ENCODE data around the gene ATXN7L1. TPM values are rescaled to one million over a fixed set of nuclear protein-coding genes. Genes with fewer than 3 reads are reported as not detected.

ATXN7L1 gene
- total RNA-seq, 1 donor from 2014 or later, result 2.4 TPM

- FAIRE-seq (no peak), DNase-seq (ENCODE audit: low read depth) (peak; percentile 6)
- H3K27me3 ChIP-seq (ENCODE audit: control insufficient read depth, insufficient read depth, low read length), result no peaks in the 10 kb centered on the region
- TF ChIP-seq CTCF (IDR thresholded peaks at IDR 0.05; ENCODE audit: insufficient read depth, low read length, severe bottlenecking), result no peak
- H3K4me3 ChIP-seq (ENCODE audit: low read depth, low read length), result no peak overlapping the region
- H3K36me3 ChIP-seq (ENCODE audit: control insufficient read depth, insufficient read depth, low read length), result no peaks in the 10 kb centered on the region
Observed at GRCh38 chr7:105916603-105917002, 40.2 kb upstream of the ATXN7L1 start.

GRCh38 chr7:105913947-105914346 lies 37.5 kb upstream of the ATXN7L1 start:
- Histone ChIP-seq H3K4me3 (ENCODE audit: low read depth, low read length) (no peak overlapping the region), H3K27me3 (ENCODE audit: control insufficient read depth, insufficient read depth, low read length) (no peaks in the 10 kb centered on the region), H3K36me3 (ENCODE audit: control insufficient read depth, insufficient read depth, low read length) (no peaks in the 10 kb centered on the region)
- no peak for TF ChIP-seq CTCF (IDR thresholded peaks at IDR 0.05; ENCODE audit: insufficient read depth, low read length, severe bottlenecking)
- no peak for DNase-seq (ENCODE audit: low read depth)
- FAIRE-seq, result no peak

GRCh38 chr7:105911961-105912575 lies 35.7 kb upstream of the ATXN7L1 start:
- TF ChIP-seq CTCF (IDR thresholded peaks at IDR 0.05; ENCODE audit: insufficient read depth, low read length, severe bottlenecking), result no peak
- Histone ChIP-seq H3K27me3 (ENCODE audit: control insufficient read depth, insufficient read depth, low read length) (no peaks in the 10 kb centered on the region), H3K4me3 (ENCODE audit: low read depth, low read length) (no peak overlapping the region), H3K36me3 (ENCODE audit: control insufficient read depth, insufficient read depth, low read length) (no peaks in the 10 kb centered on the region)
- FAIRE-seq (no peak), DNase-seq (ENCODE audit: low read depth) (no peak)

- FAIRE-seq (no peak), DNase-seq (ENCODE audit: low read depth) (no peak)
- H3K36me3 ChIP-seq (ENCODE audit: control insufficient read depth, insufficient read depth, low read length), result no peaks in the 10 kb centered on the region
- H3K27me3 ChIP-seq (ENCODE audit: control insufficient read depth, insufficient read depth, low read length), result no peaks in the 10 kb centered on the region
- no peak for TF ChIP-seq CTCF (IDR thresholded peaks at IDR 0.05; ENCODE audit: insufficient read depth, low read length, severe bottlenecking)
- no peak overlapping the region for H3K4me3 ChIP-seq (ENCODE audit: low read depth, low read length)
Observed at GRCh38 chr7:105910172-105910571, 33.8 kb upstream of the ATXN7L1 start.

GRCh38 chr7:105909742-105910141 lies 33.3 kb upstream of the ATXN7L1 start:
- DNase-seq (ENCODE audit: low read depth) (no peak), FAIRE-seq (no peak)
- no peaks in the 10 kb centered on the region for H3K36me3 ChIP-seq (ENCODE audit: control insufficient read depth, insufficient read depth, low read length)
- H3K27me3 ChIP-seq (ENCODE audit: control insufficient read depth, insufficient read depth, low read length), result no peaks in the 10 kb centered on the region
- H3K4me3 ChIP-seq (ENCODE audit: low read depth, low read length), result no peak overlapping the region
- no peak for TF ChIP-seq CTCF (IDR thresholded peaks at IDR 0.05; ENCODE audit: insufficient read depth, low read length, severe bottlenecking)
